ENCODE measurements around the gene MAN2A2. TPM values are rescaled to one million over a fixed set of nuclear protein-coding genes. Genes with fewer than 3 reads are reported as not detected.

MAN2A2 gene
- total and polyA plus RNA-seq, 9 of the 15 experiments (the other 6 are each of a cell fraction or from before 2014, with no cell fraction given), result 7.3 to 151 (median 43.4) TPM

DNA sequence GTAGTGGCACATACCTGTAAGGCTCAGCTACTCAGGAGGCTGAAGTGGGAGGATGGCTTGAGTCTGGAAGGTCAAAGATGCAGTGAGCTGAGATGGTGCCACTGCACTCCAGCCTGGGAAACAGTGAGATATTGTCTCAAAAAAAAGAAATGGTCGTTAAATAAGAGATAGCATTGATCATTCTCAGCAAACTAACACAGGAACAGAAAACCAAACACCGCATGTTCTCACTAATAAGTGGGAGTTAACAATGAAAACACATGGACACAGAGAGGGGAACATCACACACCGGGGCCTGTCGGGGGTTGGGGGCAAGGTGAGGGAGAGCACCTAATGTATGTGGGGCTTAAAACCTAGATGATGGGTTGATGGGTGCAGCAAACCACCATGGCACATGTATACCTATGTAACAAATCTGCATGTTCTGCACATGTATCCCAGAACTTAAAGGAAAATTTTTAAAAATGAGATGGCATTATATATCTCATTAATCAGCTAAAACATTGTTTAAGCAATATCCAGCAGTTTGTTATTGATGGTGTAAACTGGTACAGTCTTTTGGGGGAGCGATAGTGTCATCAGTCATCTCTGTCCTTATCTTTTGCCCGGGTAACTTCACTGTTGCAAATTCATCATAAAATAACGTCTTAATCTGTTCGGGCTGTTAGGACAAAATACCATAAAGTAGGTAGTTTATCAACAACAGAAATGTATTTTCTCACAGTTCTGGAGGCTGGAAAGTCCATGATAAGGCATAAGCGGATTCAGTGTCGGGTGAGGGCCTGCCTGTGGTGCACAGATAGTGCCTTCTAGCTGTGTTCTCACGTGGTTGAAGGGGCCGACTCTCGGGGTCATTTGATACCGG is 1.7 kb upstream of the MAN2A2 start (continued):
- TF ChIP-seq ARID3A (IDR thresholded peaks at IDR 0.05; ENCODE audit: borderline replicate concordance, low read depth, low read length) (peak; percentile 97), CEBPG (CRISPR knock-in tag; IDR thresholded peaks at IDR 0.05) (no peak), CEBPG (tag; conservative IDR thresholded peaks at IDR 0.05 in 1 of 2, IDR thresholded peaks at IDR 0.05 in 1 of 2) (peak in 1 of 2 experiments; percentile 26; a peak in 1 of 4 replicates), TAF15 (IDR thresholded peaks at IDR 0.05; ENCODE audit: low read depth, low read length) (no peak), STAT5B (CRISPR knock-in tag; IDR thresholded peaks at IDR 0.05) (no peak), ZNF584 (CRISPR knock-in tag; IDR thresholded peaks at IDR 0.05; ENCODE audit: low read depth) (peak; percentile 95), SRSF3 (IDR thresholded peaks at IDR 0.05; ENCODE audit: insufficient read depth, low read length) (no peak), ZNF274 (IDR thresholded peaks at IDR 0.05; ENCODE audit: borderline replicate concordance, low read depth, low read length) (peak; percentile 80; the same call in 1 of the 2 replicates), PHF21A (IDR thresholded peaks at IDR 0.05; ENCODE audit: borderline replicate concordance, low read depth) (no peak)
- TF ChIP-seq, protein P1, sequence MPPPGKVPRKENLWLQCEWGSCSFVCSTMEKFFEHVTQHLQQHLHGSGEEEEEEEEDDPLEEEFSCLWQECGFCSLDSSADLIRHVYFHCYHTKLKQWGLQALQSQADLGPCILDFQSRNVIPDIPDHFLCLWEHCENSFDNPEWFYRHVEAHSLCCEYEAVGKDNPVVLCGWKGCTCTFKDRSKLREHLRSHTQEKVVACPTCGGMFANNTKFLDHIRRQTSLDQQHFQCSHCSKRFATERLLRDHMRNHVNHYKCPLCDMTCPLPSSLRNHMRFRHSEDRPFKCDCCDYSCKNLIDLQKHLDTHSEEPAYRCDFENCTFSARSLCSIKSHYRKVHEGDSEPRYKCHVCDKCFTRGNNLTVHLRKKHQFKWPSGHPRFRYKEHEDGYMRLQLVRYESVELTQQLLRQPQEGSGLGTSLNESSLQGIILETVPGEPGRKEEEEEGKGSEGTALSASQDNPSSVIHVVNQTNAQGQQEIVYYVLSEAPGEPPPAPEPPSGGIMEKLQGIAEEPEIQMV (tag; conservative IDR thresholded peaks at IDR 0.05; ENCODE audit: low read depth), result no peak
